Measurements from ENCODE around the gene ELMO3. TPM values are rescaled to one million over a fixed set of nuclear protein-coding genes. Genes with fewer than 3 reads are reported as not detected.

The ELMO3 gene, protein sequence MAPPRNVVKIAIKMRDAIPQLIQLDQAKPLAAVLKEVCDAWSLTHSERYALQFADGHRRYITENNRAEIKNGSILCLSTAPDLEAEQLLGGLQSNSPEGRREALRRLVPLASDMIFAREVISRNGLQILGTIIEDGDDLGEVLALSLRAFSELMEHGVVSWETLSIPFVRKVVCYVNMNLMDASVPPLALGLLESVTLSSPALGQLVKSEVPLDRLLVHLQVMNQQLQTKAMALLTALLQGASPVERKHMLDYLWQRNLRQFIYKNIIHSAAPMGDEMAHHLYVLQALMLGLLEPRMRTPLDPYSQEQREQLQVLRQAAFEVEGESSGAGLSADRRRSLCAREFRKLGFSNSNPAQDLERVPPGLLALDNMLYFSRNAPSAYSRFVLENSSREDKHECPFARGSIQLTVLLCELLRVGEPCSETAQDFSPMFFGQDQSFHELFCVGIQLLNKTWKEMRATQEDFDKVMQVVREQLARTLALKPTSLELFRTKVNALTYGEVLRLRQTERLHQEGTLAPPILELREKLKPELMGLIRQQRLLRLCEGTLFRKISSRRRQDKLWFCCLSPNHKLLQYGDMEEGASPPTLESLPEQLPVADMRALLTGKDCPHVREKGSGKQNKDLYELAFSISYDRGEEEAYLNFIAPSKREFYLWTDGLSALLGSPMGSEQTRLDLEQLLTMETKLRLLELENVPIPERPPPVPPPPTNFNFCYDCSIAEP
- 0.80 to 1.7 TPM (median 1.5 TPM) in 5 replicates for total RNA-seq (2022; extraction: Qiagen RNA extraction)

DNA sequence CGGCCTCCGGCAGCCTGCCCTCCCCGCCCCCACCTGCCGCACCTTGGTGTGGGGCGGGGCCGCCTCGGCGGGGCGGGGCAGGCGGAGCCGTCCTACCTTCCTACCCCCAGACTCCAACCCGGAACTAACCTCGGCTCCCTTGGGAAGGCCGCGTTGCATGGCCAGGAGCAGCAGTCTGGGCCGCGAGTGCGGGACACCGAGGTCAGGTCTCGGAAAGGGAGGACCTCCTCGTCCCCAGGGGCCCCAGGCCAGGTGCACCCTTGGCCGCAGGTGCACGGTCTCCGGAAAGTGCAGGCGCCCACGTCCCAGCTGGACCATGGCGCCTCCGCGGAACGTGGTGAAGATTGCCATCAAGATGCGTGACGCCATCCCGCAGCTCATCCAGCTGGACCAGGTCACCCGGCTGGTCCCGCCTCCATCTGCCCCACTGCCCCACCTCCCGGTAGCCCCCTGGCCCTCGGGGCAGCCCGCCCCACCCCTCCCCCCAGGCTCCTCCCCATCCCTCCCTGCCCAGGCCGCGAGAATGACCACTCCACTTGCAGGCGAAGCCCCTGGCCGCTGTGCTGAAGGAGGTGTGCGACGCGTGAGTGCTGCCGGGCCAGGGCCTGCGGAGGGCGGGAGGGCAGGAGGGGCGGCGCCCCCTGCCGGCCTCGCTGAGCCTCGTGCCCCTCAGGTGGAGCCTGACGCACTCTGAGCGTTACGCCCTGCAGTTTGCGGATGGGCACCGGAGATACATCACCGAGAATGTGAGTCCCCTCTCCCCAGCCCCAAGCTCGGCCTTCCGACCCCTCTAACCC, at the start of gene ELMO3:
Gene ELMO3 (plus strand): TSS at position 121 of the 797 bp plus-strand sequence. CDS start 196 bp downstream, at position 317.

GRCh38 chr16:67150833-67151396, 48.0 kb upstream of the ELMO3 start, which contains the start of gene B3GNT9:
TSS of gene B3GNT9 (minus strand) at chr16:67150998. CDS start at chr16:67150485, 513 bp downstream.

DNA sequence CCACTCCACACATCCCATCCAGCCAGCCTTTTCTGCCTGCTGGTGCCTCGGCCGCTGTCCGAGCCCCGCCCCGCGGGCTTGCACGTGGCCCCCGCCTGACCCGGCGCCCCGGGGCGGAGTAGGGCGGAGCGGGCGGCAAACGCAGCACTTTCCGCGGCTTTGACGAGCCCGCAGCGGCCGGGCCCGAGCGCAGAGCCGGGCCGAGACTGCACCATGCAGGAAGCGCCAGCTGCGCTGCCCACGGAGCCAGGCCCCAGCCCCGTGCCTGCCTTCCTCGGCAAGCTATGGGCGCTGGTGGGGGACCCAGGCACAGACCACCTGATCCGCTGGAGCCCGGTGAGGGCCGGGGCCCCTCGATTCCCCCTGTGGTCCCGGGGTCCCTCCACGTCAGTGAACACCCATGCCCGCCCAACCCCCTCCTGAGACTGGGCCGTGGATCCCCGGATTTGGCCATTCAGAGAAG, 34.3 kb upstream of the ELMO3 start, which contains the start of gene HSF4:
Gene HSF4 (plus strand): TSS at position 147 of the 463 bp plus-strand sequence. CDS start 67 bp downstream, at position 214.

GRCh38 chr16:67170168-67170948, 28.6 kb upstream of the ELMO3 start, which contains the start of gene NOL3:
TSS of gene NOL3 (plus strand) at chr16:67170538.

DNA sequence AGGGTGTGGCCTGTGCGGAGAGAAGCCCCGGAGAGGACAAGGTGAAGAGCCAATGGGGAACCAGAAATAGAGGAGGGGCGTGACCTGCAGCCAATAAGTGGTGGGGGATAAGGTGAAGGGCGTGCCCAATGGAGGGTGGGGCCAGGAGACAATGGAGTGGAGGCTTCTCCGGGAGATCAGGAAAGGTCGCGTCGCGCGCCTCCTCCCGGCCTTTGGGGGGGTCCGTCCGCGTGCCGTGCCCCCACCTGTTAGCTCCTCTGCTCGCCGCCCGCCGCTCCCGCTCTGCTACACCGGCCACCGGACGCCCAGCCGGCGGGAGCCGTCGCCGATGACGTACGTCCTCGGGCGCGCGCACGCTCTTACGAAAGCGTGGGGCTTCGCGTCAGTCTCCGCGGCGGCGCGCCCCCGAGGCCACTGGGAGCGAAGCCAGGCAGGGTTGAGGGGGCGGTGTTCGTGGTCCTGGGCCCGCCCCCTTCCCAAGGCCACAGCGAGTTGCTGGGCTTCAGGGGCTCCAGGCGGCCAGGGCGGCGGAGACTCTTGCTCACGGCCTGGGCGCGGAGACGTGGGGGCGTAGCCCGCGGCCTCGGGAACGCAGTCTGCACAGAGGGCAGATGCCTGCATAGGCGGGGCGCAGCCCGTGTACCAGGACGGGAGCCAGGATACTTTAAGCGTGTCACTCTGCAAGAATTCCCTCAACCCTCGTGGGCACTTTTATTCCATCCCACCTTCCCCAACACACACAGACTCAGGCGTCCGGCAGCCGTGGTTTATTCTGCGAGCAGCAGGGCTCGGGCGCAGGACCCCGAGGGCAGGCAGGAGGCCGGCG, 15.1 kb upstream of the ELMO3 start, which contains the start of gene MATCAP1:
Gene MATCAP1 (minus strand): TSS at position 337 of the 826 bp plus-strand sequence. CDS start 3,353 bp downstream, outside the sequence.

GRCh38 chr16:67190041-67190440, 8.9 kb upstream of the ELMO3 start, which contains the start of gene EXOC3L1:
TSS of gene EXOC3L1 (minus strand) at chr16:67190136. CDS start at chr16:67189676, 460 bp downstream.

GRCh38 chr16:67191995-67192681, 6.8 kb upstream of the ELMO3 start, which contains the start of gene E2F4:
TSS of gene E2F4 (plus strand) at chr16:67192155. CDS start at chr16:67192228, 73 bp downstream.

DNA sequence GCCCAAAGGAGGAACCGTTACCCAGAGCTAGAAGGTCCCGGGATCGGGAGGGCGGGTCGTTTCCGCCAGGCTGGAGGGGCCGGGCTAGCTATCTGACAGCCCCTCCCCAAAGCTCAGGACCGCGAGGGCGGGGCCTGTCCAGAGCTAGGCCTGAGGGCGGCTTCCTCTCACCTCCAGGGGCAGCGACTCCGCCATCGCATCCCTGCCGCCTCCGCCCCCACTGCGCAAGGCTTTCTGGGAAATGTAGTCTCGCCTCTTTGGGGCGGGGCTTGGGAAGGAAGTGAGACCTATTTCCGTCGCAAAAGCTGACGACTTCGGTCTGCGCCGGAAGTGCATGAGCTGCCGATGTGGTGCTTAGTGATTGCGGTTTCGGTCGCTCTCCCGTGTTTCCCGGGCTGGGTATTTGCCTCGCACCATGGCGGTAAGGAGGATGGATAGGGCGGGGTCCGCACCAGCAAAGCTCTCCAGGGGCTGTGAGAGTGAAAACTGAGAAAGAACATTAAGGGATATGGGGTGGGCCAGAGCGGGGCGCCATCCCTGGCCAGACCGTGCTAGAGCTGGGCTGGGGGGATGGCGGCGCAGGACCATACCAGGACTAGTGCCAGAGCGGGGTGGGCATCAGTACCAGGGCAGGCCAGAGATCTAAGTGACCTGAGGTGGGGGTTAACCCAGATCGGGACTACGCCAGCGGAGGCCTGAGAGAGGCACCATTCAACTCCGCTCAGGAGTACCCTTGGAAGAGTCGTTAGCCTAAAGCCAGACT, 28.1 kb downstream of the ELMO3 start, which contains the start of gene TMEM208:
Gene TMEM208 (plus strand): TSS at position 327 of the 763 bp plus-strand sequence. CDS start 89 bp downstream, at position 416.

DNA sequence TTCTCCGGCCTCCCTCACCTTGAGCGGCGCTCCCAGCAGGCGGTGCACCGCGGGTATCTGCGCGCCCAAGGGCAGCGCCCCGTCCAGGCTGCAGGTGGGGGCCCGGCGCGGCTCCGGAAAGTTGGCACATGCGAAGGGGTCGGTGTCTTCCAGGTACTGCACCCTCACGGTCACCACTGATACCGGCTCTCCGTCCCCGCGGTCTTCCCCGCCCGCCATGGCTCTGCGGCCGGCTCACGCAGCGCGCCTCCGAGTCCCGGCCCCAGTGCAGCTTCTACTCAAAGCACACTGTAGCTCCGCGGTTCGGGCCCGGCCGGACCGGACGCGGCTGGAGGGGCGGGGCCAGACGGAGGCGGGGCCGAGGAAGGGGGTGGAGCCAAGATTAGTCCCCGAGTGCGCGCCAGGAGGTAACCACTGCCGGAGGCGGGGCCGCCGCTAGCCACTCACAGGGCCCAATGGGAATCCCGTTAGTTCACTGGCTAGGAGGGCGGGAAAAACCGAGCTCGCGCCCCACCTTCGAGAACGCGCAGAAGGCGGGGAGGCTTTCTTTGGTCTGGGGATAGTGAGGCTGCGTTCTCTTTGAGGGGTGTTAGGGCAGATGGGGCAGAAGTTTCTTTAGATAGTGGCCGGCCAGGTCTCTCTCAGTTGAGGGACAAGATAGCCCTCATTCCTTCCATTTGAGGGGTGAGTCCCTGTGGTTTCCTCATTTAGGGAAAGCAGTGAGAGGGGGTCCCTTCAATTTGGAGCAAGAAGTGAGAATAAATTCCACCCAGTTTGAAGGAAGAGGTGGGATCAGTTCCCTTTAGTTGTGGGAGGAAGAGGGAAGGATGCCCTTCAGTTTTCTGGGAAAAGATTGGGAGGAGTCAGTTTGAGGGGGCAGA, 48.5 kb downstream of the ELMO3 start, which contains the start of gene FHOD1:
Gene FHOD1 (minus strand): TSS at position 290 of the 881 bp plus-strand sequence. CDS start 71 bp downstream, at position 219.

GRCh38 chr16:67248401-67249177, 49.7 kb downstream of the ELMO3 start, which contains the start of gene SLC9A5:
TSS of gene SLC9A5 (plus strand) at chr16:67248979. CDS start at chr16:67249015, 36 bp downstream.

Other genes with a start within 250 kb of the ELMO3 start
- 2.1 to 2.9 TPM (median 2.4 TPM) in 5 replicates for gene CES3, start 237.9 kb upstream of the ELMO3 start, total RNA-seq (2022; extraction: Qiagen RNA extraction)
- 2.9 to 4.9 TPM (median 4.0 TPM) in 5 replicates for gene CES4A, start 210.5 kb upstream of the ELMO3 start, total RNA-seq (2022; extraction: Qiagen RNA extraction)
- gene CBFB, start 170.0 kb upstream of the ELMO3 start, total RNA-seq (2022; extraction: Qiagen RNA extraction) = 53.5 to 68.5 TPM (median 55.2 TPM) in 5 replicates
- gene PHAF1, start 89.2 kb upstream of the ELMO3 start, total RNA-seq (2022; extraction: Qiagen RNA extraction) = 23.9 to 26.8 TPM (median 25.0 TPM) in 5 replicates
- 7.2 to 10.2 TPM (median 9.8 TPM) in 5 replicates for gene B3GNT9, start 48.1 kb upstream of the ELMO3 start, total RNA-seq (2022; extraction: Qiagen RNA extraction)
- 15.1 to 22.4 TPM (median 21.6 TPM) in 5 replicates for gene TRADD, start 39.2 kb upstream of the ELMO3 start, total RNA-seq (2022; extraction: Qiagen RNA extraction)
- 7.6 to 9.9 TPM (median 8.5 TPM) in 5 replicates for gene FBXL8, start 39.2 kb upstream of the ELMO3 start, total RNA-seq (2022; extraction: Qiagen RNA extraction)
- 8.5 to 17.5 TPM (median 14.0 TPM) in 5 replicates for gene HSF4, start 34.4 kb upstream of the ELMO3 start, total RNA-seq (2022; extraction: Qiagen RNA extraction)
- gene NOL3, start 28.6 kb upstream of the ELMO3 start, total RNA-seq (2022; extraction: Qiagen RNA extraction) = 87.9 to 116 TPM (median 113 TPM) in 5 replicates
- 5.2 to 9.2 TPM (median 6.3 TPM) in 5 replicates for gene MATCAP1, start 15.2 kb upstream of the ELMO3 start, total RNA-seq (2022; extraction: Qiagen RNA extraction)
- 0.03 to 0.20 TPM (median 0.16 TPM) in 4 of 5 replicates, not detected in the other for gene EXOC3L1, start 9.0 kb upstream of the ELMO3 start, total RNA-seq (2022; extraction: Qiagen RNA extraction)
- gene E2F4, start 7.0 kb upstream of the ELMO3 start, total RNA-seq (2022; extraction: Qiagen RNA extraction) = 85.7 to 108 TPM (median 104 TPM) in 5 replicates
- 86.6 to 99.5 TPM (median 95.4 TPM) in 5 replicates for gene TMEM208, start 28.0 kb downstream of the ELMO3 start, total RNA-seq (2022; extraction: Qiagen RNA extraction)
- 35.1 to 58.4 TPM (median 51.7 TPM) in 5 replicates for gene FHOD1, start 48.4 kb downstream of the ELMO3 start, total RNA-seq (2022; extraction: Qiagen RNA extraction)
- 1.0 to 1.8 TPM (median 1.4 TPM) in 5 replicates for gene SLC9A5, start 49.8 kb downstream of the ELMO3 start, total RNA-seq (2022; extraction: Qiagen RNA extraction)
- 12.1 to 14.0 TPM (median 13.6 TPM) in 5 replicates for gene PLEKHG4, start 80.4 kb downstream of the ELMO3 start, total RNA-seq (2022; extraction: Qiagen RNA extraction)
- 0.09 to 0.34 TPM (median 0.19 TPM) in 5 replicates for gene KCTD19, start 127.6 kb downstream of the ELMO3 start, total RNA-seq (2022; extraction: Qiagen RNA extraction)
- 0.06 to 0.08 TPM (median 0.07 TPM) in 4 of 5 replicates, not detected in the other for gene LRRC36, start 127.7 kb downstream of the ELMO3 start, total RNA-seq (2022; extraction: Qiagen RNA extraction)
- 8.4 to 16.1 TPM (median 13.5 TPM) in 5 replicates for gene TPPP3, start 194.4 kb downstream of the ELMO3 start, total RNA-seq (2022; extraction: Qiagen RNA extraction)
- 4.2 to 7.1 TPM (median 6.6 TPM) in 5 replicates for gene ZDHHC1, start 217.3 kb downstream of the ELMO3 start, total RNA-seq (2022; extraction: Qiagen RNA extraction)
- gene HSD11B2, start 232.0 kb downstream of the ELMO3 start, total RNA-seq (2022; extraction: Qiagen RNA extraction) = 2.1 to 2.7 TPM (median 2.1 TPM) in 5 replicates